Esophagus (tissue), 2 donors: ENCODE data around the gene BMP15. TPM values are rescaled to one million over a fixed set of nuclear protein-coding genes. Genes with fewer than 3 reads are reported as not detected.

Source experiments
- H3K27ac ChIP-seq, 2 donors: one replicate each; pipeline ENCODE4 v1.5.1; 2013; ENCODE audit warnings: low read depth in 2 of 2, mild to moderate bottlenecking in 2 of 2, inconsistent platforms in 1 of 2, low read length in 1 of 2, moderate library complexity in 1 of 2
- H3K27me3 ChIP-seq, 2 donors: one replicate each; pipeline ENCODE4 v1.6.1; 2013; ENCODE audit warnings: low read length in 2 of 2, control low read depth in 1 of 2, mild to moderate bottlenecking in 1 of 2; ENCODE audit not compliant: insufficient read depth in 2 of 2, control insufficient read depth in 1 of 2
- H3K36me3 ChIP-seq, 2 donors: one replicate each; pipeline ENCODE4 v1.6.1; 2013; ENCODE audit warnings: low read length in 1 of 2; ENCODE audit not compliant: control insufficient read depth in 2 of 2, insufficient read depth in 2 of 2
- H3K4me1 ChIP-seq, 2 donors: one replicate each; pipeline ENCODE4 v1.6.1; 2013; ENCODE audit warnings: low read length in 1 of 2; ENCODE audit not compliant: control insufficient read depth in 2 of 2, insufficient read depth in 2 of 2
- H3K4me3 ChIP-seq, 2 donors: one replicate each; pipeline ENCODE4 v1.5.1; 2013; ENCODE audit warnings: low read length in 2 of 2, mild to moderate bottlenecking in 2 of 2, low read depth in 1 of 2, moderate library complexity in 1 of 2
- H3K9me3 ChIP-seq, 2 donors: one replicate each; pipeline ENCODE4 v1.6.1; 2013; ENCODE audit warnings: mild to moderate bottlenecking in 2 of 2, low read depth in 1 of 2, low read length in 1 of 2, moderate library complexity in 1 of 2; ENCODE audit not compliant: control insufficient read depth in 2 of 2, insufficient read depth in 1 of 2
- WGBS, 2 donors: extraction: QIAGEN DNeasy Blood & Tissue Kit; methylation state at CpG; one replicate each; pipeline ENCODE4 v1.1.7; 2013; 5-methylcytosine and 5-hydroxymethylcytosine counted together
- polyA plus RNA-seq, 2 donors: library from polyadenylated mRNA; stranded (reverse); fragments of 200-250 nt; gene quantifications; one replicate each; pipeline ENCODE4 v1.2.3, GENCODE V29; 2013
- donor health status: healthy with polysubstance abuse.
- donor health status: Bipolar disorder and iron deficiency.

The BMP15 gene
- polyA plus RNA-seq, 2 donors: not detected

GRCh38 chrX:50962156-50962555 lies 51.6 kb downstream of the BMP15 start:
- no peaks in the 10 kb centered on the region for H3K9me3 ChIP-seq
- peaks cover 0 to 6% of the 10 kb centered on the region in 2 donors for H3K27me3 ChIP-seq
- 70 to 73% methylated on average over 3 of the region's 3 CpGs for WGBS, 2 donors
- H3K4me3 ChIP-seq: no peak overlapping the region
- H3K27ac ChIP-seq: no peak overlapping the region
- no peaks in the 10 kb centered on the region for H3K4me1 ChIP-seq
- H3K36me3 ChIP-seq: no peaks in the 10 kb centered on the region

- Histone ChIP-seq H3K9me3 (no peaks in the 10 kb centered on the region), H3K27ac (no peak overlapping the region), H3K36me3 (no peaks in the 10 kb centered on the region), H3K27me3 (peaks cover 0 to 8% of the 10 kb centered on the region in 2 donors), H3K4me3 (no peak overlapping the region), H3K4me1 (no peaks in the 10 kb centered on the region)
Observed at GRCh38 chrX:50963842-50964241, 53.3 kb downstream of the BMP15 start.

Other genes starting within 250 kb of the BMP15 start
- 1 to 10 TPM in 1 of 2 donors, under 1 TPM in 1; 0.87 to 1.6 TPM for gene SHROOM4, start 96.5 kb upstream of the BMP15 start, polyA plus RNA-seq